HT-29 (cell line): ENCODE data around the gene KLHL42. TPM values are rescaled to one million over a fixed set of nuclear protein-coding genes. Genes with fewer than 3 reads are reported as not detected.

Experiments used
- DNase-seq: peaks from one replicate; pipeline ENCODE4 v3.0.0-alpha.2; 2015; ENCODE audit warnings: low spot score
- total RNA-seq: library from RNA; depleted of rRNA; stranded (reverse); fragments of >200 nt; shearing (Covaris generic); gene quantifications from 2 replicates; pipeline ENCODE4 v1.2.3, GENCODE V29; 2014

The KLHL42 gene
- total RNA-seq, 1 experiment from 2014 or later, result 39.5 TPM

DNA sequence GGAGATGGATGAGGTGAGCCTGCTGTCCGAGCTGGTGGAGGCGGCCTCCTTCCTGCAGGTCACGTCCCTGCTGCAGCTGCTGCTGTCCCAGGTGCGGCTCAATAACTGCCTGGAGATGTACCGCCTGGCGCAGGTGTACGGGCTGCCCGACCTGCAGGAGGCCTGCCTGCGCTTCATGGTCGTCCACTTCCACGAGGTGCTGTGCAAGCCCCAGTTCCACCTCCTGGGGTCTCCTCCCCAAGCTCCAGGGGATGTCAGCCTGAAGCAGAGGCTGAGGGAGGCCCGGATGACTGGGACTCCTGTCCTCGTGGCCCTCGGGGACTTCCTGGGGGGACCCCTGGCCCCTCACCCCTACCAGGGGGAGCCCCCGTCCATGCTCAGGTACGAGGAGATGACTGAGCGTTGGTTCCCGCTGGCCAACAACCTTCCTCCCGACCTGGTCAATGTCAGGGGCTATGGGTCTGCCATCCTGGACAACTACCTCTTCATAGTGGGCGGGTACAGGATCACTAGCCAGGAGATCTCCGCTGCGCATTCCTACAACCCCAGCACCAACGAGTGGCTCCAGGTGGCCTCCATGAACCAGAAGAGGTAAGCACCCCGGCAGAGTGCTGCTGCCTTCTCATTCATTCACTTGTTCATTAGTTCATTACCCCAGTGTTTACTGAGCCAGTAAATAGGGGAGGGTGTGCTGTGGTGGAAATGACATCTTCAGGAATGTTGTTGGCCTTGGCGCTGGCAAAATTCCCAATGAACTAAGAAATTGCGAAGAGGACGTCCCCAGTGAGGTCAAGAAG is 777 bp downstream of the KLHL42 start:
- DNase-seq, result peak; percentile 70

DNA sequence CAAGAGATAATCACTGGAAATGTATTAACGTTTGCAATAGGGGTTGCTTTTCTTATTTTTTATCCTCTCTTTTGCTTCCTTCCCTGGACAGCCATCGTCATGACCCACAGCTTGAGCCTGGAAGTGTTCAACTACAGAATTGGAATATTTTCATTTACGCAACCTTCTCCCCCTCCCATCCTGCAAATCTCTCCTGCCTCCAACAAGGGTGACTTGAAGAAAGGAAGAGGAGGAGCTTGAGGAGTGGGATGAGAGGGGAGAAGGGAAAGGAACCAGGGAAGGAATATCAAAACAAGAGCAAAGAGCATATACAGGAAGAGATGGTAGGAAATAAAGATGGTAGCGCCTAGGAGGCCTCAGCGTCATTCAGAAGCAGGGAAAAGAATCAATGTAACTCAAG is 1.6 kb downstream of the KLHL42 start:
- no peak for DNase-seq

DNA sequence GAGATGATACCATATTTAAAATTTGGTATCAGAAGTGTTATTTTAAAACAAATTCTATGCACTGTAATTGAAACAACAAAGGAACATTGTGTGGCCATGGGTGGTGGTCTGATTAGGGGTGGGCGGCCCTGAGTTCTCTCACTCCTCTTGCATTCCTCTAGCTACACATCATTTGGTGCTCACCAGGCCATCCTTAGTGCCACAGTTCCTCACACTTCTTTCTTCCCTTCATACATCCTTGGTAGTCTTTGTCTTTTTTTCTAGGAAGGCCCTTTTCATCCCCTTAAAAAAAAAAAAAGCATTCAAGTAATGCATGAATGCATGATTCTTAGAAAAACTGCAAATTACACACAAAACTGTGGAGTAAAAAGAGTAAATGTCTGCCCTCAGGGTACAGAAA is 2.4 kb downstream of the KLHL42 start:
- no peak for DNase-seq

DNA sequence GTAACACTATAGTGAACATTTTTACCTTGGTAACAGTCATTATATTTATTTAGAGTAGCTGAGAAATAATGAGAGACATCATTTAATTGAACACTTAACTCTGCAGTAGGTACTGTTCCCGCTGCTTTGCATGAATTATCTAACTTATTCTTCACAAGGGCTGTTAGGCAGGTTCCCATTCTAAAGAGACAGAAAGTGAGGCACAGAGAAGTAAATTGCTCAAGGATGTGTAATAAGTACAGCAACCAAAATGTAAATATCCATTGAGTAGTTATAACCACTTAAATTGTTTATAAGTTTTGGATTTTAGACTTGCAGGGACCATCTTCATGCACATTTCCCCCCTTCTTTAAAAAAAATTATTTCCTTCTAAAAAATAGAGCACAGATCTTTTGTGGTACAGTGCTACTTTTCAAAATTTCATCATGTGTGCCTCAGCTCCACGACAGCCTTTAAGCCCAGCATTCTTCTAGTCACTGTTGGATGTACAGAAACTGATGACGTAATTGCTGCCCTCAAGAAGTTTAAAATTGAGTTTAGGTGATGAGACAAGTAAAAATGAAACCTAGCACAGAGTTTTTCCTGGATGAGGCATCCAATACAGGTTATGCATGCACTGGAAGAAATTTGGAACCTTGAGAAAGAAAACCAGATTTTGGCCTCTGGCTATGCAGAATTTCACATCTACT is 6.0 kb downstream of the KLHL42 start:
- DNase-seq, result no peak

DNA sequence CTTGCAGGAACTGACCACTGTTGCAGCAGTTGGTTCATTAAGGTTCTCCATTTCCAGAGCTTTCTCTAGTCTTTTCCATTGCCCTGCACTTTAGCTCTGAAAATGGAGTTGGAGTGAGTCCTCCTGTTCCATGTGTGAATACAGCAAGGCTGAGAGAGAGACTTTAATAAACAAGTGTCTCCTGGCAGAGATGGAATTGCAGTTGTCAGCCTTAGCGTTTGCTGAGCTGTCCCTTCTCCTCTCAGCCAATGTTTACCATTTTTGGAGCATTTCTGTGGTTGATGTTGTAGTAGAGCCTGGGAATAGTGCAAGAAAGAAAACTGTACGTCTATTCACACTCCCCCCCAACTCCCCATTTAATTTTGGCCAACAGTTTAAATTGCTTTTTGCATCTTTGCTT is 7.5 kb downstream of the KLHL42 start:
- no peak for DNase-seq

DNA sequence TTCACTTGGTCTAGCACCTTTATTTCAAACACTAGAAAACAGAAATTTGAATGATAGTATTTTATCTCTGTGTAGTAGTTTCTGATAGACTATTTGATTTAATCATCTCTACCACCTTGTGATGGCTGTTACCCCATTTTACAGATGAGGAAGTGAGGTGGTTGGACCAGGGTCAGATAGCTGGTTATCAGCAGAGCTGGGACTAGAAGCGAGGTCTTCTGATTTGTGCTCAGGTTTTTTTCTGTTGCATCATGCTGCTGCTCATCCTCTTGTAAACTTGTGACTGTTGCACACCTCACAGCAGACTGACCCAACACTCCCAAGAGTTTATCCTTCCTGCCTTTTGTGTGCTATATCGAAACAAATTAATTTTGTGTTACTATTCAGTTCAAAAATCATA is 10.1 kb downstream of the KLHL42 start:
- DNase-seq, result no peak

DNA sequence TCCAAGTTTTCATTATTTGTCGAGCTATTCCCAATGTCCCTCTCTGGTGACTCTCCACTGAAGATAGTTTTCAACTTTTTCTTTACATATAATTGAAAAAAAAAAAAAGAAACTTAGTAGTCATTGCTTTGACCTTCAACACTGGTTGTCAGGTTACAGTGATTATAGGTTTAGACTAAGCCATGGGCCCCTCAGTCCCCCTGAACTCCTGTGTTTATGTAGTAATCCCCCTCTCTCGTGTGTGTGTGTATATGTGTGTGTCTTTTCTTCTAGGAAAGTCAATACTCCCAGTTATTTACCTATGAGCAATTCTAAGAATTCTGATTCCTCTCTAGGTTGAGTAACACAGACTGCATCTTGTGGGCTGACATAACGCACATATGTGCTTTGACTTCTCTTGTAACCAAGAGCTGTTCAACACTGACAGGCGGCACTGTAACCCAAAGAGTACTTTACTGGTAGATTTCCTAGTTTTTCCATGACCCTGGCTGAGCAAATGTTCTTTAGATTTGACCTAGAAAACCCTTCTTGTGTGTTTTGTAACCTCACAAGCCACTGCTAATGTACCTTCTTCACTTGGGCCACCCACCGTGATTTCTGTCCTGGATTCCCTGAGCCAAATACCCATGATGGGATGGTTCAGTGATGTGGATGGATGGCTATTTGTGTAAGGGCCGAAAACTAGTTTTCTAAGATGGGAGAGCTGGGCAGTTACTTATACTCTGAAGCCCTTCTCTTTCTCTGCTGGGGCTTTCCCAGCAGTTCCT is 15.0 kb downstream of the KLHL42 start:
- no peak for DNase-seq

DNA sequence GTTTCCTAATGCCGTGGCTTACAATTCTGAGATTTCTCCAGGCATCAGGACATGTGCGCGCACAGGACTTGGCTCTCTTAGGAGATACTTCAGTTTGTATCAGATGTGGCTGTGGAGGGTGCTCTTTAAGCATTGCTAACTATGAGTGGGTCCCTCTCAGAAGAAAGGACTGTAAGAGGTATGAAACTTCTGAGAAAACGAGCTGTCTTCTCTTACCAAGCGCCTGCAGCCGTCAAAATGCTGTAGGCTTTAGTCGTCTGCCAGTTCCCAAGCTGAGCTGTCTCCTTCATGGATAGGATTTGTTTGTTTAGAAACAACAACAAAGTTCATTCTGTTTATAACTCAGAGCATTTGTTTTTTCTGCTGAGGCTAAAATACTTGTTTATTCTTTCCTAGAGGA is 16.1 kb downstream of the KLHL42 start:
- no peak for DNase-seq

DNA sequence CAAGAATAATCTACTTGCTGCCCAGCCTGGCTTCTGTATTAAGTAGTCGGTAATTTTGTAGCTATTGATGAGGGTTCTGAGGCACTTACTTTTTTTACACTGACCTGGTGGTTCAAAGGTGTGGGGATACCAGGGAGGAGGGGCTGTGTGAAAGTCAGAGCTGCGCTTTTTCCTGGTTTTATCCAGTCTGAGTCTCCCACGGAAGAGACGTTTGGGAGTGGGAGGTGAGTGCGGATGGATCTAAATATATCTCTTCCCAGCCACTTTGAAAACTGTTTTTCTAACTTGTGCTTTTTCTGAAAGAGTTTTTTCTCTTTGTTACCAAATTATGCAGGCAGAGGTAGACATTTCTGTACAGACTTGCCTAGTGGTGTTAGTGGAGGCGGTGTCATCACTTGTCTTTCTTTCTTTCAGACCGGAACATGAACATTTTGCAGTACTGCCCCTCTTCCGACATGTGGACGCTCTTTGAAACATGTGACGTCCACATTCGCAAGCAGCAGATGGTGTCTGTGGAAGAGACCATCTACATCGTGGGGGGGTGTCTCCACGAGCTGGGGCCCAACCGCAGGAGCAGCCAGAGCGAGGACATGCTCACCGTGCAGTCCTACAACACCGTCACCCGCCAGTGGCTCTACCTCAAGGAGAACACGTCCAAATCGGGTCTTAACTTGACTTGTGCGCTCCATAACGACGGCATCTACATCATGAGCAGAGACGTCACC is 17.4 kb downstream of the KLHL42 start:
- DNase-seq, result no peak

DNA sequence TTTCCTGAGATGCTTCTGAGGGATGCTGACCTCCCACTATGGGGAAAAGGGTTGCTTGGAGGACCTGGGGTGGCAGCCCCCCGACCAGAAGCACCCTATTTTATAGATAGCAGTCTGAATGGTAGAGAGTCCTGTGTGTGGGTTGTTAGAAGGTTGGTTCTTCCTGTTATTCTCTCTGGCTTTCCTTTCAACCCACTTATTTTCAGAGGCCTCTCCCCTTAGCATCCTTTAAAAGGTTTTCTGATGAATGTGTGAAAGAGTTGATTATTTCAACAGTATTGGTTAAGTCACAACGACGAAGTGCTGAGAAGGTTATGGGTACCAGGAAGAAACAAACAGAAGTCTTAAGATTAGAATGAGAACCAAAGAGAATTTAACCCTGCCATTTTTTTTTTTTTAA is 20.8 kb downstream of the KLHL42 start:
- no peak for DNase-seq

DNA sequence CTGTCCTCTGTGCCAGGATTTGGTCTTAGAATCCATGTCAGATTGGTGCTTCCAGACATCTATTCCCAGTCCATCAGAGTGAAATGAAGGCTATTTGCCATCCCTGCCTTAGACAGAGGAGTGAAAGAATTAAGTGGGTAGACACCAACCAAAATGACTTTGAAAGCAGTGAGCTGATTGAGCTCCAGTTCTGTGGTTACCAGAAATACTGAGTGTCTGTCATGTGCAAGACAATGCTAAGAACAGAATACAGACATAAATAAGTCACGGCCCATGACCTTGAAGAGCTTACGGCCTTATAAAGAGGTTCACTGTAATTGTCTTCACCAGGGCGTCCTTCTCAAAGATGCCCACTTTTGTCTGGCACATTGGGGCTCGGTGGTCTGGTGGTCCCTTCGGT is 21.6 kb downstream of the KLHL42 start:
- DNase-seq, result no peak

DNA sequence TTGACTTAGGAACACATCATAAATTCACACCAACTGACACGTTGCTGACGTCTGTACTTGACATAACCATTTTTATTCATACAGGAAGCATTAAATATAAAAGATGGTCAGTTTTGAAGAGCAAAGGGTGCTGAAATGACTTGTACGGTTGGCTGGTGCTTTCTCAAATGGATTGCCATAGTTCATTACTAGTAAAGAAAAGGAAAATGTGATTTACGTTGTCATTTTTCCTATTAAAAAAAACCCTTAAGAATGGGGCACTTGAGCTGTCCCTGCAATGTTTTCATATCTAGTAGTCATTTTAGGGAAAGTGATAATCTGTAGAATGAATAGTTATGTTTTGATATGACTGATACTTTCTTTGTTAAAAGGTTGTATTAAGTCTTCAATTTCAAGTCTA is 22.5 kb downstream of the KLHL42 start:
- DNase-seq, result no peak

DNA sequence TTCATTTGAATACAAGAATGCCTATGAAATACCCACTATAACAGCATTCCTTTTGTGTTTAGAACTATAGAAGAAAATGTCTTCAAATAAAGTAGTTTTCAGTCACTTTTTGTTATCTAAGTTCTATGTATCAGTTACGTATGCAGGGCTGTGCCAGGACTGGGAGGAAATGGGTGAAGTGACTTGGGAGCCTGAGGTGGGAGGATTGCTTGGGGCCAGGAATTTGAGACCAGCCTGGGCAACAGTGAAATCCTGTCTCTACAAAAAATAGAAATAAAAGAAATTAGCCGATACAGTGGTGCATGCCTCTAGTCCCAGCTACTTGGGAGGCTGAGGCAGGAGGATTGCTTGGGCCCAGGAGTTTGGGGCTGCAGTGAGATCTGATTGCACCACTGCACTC is 22.9 kb downstream of the KLHL42 start:
- DNase-seq, result no peak

DNA sequence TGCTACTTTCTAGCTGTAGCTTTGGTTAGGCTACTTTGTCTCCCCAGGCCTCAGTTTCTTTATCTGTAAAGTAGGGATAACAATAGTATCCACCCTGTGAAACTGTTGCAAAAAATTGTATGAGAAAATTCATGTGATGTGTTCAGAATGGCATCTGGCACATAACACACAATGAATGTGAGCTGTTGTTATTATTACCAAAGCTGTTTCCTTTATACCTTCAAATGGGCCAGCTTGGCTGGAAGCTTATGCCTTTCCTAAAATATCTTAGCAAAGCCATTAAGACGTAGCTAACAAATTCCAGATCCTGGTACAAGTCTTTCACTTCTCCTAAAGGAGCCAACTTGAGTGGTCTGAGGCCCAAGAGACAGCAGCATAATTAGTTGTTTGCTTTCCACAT is 25.2 kb downstream of the KLHL42 start:
- no peak for DNase-seq

DNA sequence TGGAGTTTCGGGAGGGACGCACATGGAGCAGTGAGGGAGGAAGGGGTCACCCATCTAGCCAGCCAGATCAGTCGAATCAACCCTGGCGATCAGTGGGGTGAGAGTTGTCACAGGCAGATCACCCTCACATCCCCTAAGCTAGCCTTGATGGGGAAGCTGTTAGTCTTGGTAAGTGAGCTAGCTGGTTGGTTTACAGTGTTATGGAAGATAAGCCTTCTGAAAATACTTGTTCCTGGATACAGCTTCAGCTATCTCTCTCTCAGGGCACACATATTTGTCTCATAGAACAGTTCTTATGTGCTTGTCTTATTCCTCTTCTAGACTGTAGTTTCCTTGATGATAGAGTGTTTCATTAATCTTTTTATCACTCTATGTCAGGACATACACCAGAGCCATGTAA is 26.2 kb downstream of the KLHL42 start:
- DNase-seq, result no peak

DNA sequence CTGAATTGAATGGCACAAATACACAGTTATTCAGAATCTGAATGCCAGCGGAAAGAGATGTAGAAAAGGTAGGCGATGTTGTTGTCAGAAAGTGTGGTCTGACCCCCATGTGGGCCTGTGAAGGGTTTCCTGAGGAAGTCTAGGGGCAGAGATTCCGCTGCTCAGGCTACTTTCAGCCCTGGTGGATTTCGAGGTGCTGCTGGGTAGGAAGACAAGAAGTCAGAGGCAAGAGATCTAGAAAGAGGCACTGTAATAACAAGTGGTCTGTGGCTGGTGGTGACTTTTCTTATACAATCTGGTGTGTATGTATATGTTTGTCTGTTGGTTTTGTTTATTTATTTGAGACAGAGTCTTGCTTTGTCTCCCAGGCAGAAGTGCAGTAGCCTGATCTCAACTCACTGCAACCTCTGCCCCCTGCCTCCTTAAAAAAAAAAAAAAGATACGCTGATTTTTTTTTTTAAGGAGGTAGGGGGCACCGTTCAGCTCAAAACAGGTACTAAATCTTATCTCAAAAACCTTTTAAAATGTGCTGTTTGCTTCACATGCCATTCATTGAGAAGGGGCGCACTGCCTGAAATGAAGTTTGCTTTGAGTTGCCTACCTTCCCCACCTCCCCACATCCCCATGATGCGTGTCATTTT is 27.1 kb downstream of the KLHL42 start:
- no peak for DNase-seq

DNA sequence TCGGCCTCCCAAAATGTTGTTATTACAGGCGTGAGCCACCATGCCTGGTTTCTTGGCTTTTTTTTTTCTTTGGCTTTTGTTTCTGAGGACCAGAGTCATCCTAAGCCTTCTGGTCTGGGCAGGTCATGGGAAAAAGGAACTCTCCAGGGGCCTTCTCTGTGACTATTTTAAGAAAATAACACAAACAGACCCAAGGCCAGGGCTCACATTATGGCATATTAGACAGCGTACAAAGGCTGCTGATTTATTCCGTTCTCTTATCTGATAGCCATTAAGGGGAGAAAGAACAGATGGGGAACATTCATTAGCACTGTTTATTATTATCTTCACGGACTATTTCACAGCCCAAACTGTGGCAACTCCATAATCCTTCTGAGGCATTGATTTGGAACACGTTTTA is 28.8 kb downstream of the KLHL42 start:
- DNase-seq, result no peak

DNA sequence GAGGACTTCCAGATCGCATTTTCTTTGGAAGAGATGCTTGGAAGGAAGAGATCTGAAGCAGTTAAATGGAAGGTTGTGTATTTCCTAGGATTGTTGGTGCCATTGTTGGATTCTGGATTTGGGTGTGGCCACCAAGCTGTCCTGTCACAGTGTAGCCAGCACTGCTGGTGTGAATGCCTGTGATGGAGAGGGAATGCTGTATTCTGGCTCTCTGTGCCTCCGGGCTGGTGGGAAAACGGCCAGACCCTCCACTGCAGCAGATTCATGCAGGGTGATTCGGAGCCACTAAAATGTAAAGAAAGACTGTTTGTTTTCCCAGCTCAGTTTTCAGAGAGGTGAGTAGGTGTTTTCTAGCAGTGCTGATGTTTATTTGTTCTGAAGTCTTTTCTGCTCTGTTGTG is 30.7 kb downstream of the KLHL42 start:
- DNase-seq, result no peak

DNA sequence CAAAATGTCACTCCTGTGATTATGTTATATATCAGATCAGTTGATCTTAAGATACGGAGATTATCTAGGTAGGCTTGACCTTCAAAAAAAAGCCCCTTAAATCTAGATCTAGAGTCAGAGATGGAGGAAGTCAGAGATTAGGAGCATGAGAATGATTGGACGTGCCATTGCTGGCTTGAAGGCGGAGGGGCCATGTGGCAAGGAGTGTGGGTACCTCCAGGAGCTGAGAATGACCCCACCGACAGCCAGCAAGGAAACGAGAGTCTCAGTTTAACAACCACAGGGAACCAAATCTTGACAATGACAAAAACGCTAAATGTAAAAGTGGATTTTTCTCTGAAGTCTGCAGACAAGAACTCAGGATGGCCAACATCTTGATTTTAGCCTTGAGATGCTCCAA is 32.5 kb downstream of the KLHL42 start:
- no peak for DNase-seq

DNA sequence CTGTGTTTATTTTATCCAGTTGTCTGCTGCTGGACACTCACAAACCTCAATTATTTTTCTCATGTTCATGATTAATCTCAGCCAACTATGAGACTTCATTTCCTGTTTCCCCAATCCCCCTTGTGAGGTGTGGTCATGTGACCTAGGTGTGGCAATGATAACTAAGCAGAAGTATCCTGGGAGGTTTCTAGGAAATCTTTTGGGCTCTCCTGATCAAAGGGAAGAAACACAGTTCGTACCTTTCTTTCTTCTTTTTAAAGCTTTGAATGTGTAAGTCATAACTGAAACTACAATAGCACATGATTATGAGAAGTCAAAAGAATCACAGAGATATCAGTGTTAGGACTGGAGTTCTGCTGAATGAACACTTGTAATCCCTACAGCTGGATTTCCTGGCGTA is 34.4 kb downstream of the KLHL42 start:
- DNase-seq, result no peak

DNA sequence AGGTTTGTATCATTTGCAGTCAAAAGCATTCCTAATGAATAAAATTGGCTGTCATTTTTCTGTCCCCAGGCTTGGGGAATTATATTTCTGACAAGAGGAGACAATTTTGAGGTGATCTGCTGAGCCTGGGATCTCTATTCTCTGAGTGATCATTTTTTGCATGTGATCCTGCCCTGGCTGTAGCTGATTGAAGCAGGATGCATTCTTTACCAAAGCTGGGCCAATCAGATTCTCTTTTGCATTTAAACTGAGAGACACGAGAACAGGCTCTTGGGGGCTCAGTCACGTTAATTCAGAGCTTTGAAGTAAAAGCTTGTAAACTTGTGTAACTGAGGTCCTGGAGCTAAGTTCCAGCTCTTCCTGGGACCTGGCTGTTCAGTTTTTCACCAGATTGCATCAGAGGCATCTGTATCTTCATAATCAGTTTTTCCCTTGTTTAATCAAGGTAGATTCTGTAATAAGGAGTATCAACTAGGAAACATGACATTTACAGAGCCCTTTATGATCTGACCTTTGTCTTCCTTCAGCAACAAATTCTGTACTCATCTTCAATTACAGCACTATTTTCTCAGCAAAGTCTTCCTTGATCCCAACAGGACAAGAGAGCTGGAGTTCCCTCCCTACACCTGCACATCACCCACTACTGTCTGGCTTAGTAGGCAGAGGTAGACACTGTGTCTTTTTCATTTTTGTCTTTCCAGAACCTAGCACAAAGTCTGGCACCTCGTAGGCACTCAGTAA is 35.0 kb downstream of the KLHL42 start:
- no peak for DNase-seq
